Measurements from ENCODE around the gene MT3. TPM values are rescaled to one million over a fixed set of nuclear protein-coding genes. Genes with fewer than 3 reads are reported as not detected.

MT3 gene
- total and polyA plus RNA-seq, 2 of the 13 experiments (the other 11 are each of a cell fraction or from before 2014, with no cell fraction given) = not detected

- peaks cover 0 to 43% of the 10 kb centered on the region in 2 experiments; a peak in 4 of 5 replicates for H3K27me3 ChIP-seq (ENCODE audit: control insufficient read depth in 1 of 2, insufficient read depth in 2 of 2, low read length in 2 of 2)
- BruUV-seq (replicated peaks) = no TSS peak
- H3K9me3 ChIP-seq (ENCODE audit: low read length) = no peaks in the 10 kb centered on the region
- H3K4me3 ChIP-seq (replicated peaks in 1 of 3; ENCODE audit: insufficient read depth in 1 of 3, low read depth in 2 of 3, low read length in 3 of 3) = peak overlapping the region; percentile 19 to 88 (median 72); a peak in 3 of 6 replicates
- H3K4me2 ChIP-seq (ENCODE audit: low read depth, low read length) = peak overlapping the region; percentile 97; the same call in 1 of the 2 replicates
- ChIA-PET CTCF (ENCODE audit: low intra/inter-chr PET ratio, low total read pairs) (no interaction called here), POLR2A (interaction anchor here (1.6 to 4.8 kb wide), 5 partner anchors 12 to 31 kb away, joined by 4 to 83 read pairs (median 10); partner anchors contain the start of genes MT1F and MT2A)
- no peak overlapping the region for H2AFZ ChIP-seq (ENCODE audit: low read length)
- H3K27ac ChIP-seq (ENCODE audit: extremely low read length, insufficient read depth, low read length) = no peak overlapping the region
- intact Hi-C loops (cut with micrococcal nuclease; ENCODE audit: unreplicated experiment) (loop anchor here (2.0 kb wide), 1 partner anchor 18 kb away; the partner anchor contains the start of gene MT2A), in situ Hi-C loops (cut with HindIII; ENCODE audit: extremely low pct_ligation_motif_present, low pct_unique_long_range_greater_than_20kb) (no loop called here)
- TF ChIP-seq, protein P1, sequence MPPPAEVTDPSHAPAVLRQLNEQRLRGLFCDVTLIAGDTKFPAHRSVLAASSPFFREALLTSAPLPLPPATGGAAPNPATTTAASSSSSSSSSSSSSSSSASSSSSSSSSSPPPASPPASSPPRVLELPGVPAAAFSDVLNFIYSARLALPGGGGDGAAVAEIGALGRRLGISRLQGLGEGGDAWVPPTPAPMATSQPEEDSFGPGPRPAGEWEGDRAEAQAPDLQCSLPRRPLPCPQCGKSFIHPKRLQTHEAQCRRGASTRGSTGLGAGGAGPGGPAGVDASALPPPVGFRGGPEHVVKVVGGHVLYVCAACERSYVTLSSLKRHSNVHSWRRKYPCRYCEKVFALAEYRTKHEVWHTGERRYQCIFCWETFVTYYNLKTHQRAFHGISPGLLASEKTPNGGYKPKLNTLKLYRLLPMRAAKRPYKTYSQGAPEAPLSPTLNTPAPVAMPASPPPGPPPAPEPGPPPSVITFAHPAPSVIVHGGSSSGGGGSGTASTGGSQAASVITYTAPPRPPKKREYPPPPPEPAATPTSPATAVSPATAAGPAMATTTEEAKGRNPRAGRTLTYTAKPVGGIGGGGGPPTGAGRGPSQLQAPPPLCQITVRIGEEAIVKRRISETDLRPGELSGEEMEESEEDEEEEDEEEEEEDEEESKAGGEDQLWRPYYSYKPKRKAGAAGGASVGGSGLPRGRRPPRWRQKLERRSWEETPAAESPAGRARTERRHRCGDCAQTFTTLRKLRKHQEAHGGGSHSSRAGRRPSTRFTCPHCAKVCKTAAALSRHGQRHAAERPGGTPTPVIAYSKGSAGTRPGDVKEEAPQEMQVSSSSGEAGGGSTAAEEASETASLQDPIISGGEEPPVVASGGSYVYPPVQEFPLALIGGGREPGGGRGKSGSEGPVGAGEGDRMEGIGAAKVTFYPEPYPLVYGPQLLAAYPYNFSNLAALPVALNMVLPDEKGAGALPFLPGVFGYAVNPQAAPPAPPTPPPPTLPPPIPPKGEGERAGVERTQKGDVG (CRISPR knock-in tag; IDR thresholded peaks at IDR 0.05; ENCODE audit: borderline replicate concordance) = 0 out of 2 replicates have a peak, but pooled peaks have one; percentile 8
- TF ChIP-seq ZNF546 (CRISPR knock-in tag; conservative IDR thresholded peaks at IDR 0.05) (no peak), CENPT (CRISPR knock-in tag; IDR thresholded peaks at IDR 0.05; ENCODE audit: low read depth) (0 out of 2 replicates have a peak, but pooled peaks have one; percentile 33), RAD51 (IDR thresholded peaks at IDR 0.05; ENCODE audit: borderline replicate concordance) (no peak), ZNF550 (CRISPR knock-in tag; IDR thresholded peaks at IDR 0.05; ENCODE audit: borderline replicate concordance) (no peak), HNRNPL (IDR thresholded peaks at IDR 0.05; ENCODE audit: low read depth, low read length) (0 out of 2 replicates have a peak, but pooled peaks have one; percentile 49), ZNF280D (CRISPR knock-in tag; IDR thresholded peaks at IDR 0.05) (no peak), ZNF704 (CRISPR knock-in tag; IDR thresholded peaks at IDR 0.05; ENCODE audit: borderline replicate concordance) (no peak)
- WGBS (ENCODE audit: low lambda C conversion rate) = 60% methylated on average over 7 of the region's 7 CpGs
- no peak for FAIRE-seq
- peaks cover 57% of the 10 kb centered on the region for H3K4me1 ChIP-seq (ENCODE audit: insufficient read depth, low read length)
- no peak for DNase-seq (ENCODE audit: low spot score)
- ATAC-seq = no peak
- no peaks in the 10 kb centered on the region for H3K36me3 ChIP-seq (replicated peaks in 1 of 2; ENCODE audit: control insufficient read depth in 1 of 2, insufficient read depth in 2 of 2, low read length in 2 of 2)
- no peak overlapping the region for H3K9ac ChIP-seq (ENCODE audit: insufficient read depth, low read depth, low read length)
- no peaks in the 10 kb centered on the region for H4K20me1 ChIP-seq (ENCODE audit: insufficient read depth, low read length)
- H3K79me2 ChIP-seq (ENCODE audit: insufficient read depth, low read length) = no peaks in the 10 kb centered on the region
Measured at GRCh38 chr16:56626685-56627084, 37.4 kb downstream of the MT3 start.

All from HepG2 (cell line).